HCT116 (cell line): ENCODE results near the gene PSMD12. TPM values are rescaled to one million over a fixed set of nuclear protein-coding genes. Genes with fewer than 3 reads are reported as not detected.

Experiments
- ATAC-seq: fragments of 200-7000 bp; cut with Tn5 transposase; 2 replicates; pipeline ENCODE4 v1.9.1; 2020; ENCODE audit warnings: mild to moderate bottlenecking, moderate library complexity
- BruUV-seq: library from RNA; stranded (reverse); fragments of 400-500 nt; replicated peaks from 2 replicates; lab custom pipeline; 2021; lab: Mats Ljungman, UMichigan
- CTCF ChIA-PET: fragments of 300-600 bp; sonication (Branson Sonifier 250); formaldehyde crosslinking; loops from one replicate; lab custom pipeline; 2021; ENCODE audit warnings: antibody characterized with exemption; lab: Charles Lee
- POLR2A ChIA-PET: fragments of 300-600, 350-600 bp; sonication (Branson Sonifier 250); formaldehyde crosslinking; loops from one replicate; lab custom pipeline; 2021; ENCODE audit warnings: antibody characterized with exemption; lab: Charles Lee
- RAD21 ChIA-PET, 2 experiments: fragments of 300-600 bp; sonication (Branson Sonifier 250); formaldehyde crosslinking; loops; one replicate each; lab custom pipeline; 2023; ENCODE audit warnings: low total read pairs in 2 of 2; ENCODE audit not compliant: uncharacterized antibody in 2 of 2, unreplicated experiment in 2 of 2, low non-redundant PET in 1 of 2; lab: Charles Lee
- DNase-seq: peaks from one replicate; pipeline ENCODE4 v3.0.0-alpha.2; 2010; ENCODE audit warnings: low read depth, low spot score
- H2AFZ ChIP-seq: fragments of 200-600 bp; shearing (Covaris generic), sonication (generic); 2 replicates; pipeline ENCODE4 v1.6.1; 2017; ENCODE audit warnings: low read depth, mixed run types, mixed read lengths, antibody characterized with exemption, low read length; ENCODE audit not compliant: poor library complexity, severe bottlenecking
- H3K27ac ChIP-seq: 2 replicates; pipeline ENCODE4 v1.5.1; 2012; ENCODE audit warnings: low read depth, low read length
- H3K27me3 ChIP-seq: fragments of 200-600 bp; sonication (generic); 2 replicates; pipeline ENCODE4 v1.6.1; 2016; ENCODE audit warnings: mixed run types, low read length, mixed read lengths; ENCODE audit not compliant: insufficient read depth
- H3K36me3 ChIP-seq, 2 experiments: fragments of 200-500 bp in 1 of 2; fragments of 200-600 bp in 1 of 2; sonication (Bioruptor generic) in 1 of 2; sonication (generic) in 1 of 2; 2 replicates each; pipeline versions ENCODE4 v1.5.1 to v1.6.1; 2014 to 2016; ENCODE audit warnings: low read length in 2 of 2, inconsistent platforms in 1 of 2, mixed read lengths in 1 of 2, mixed run types in 1 of 2; ENCODE audit not compliant: insufficient read depth in 2 of 2, control insufficient read depth in 1 of 2
- H3K4me1 ChIP-seq, 2 experiments: fragments of 200-600 bp in 1 of 2; sonication (generic) in 1 of 2; 2 replicates each; pipeline versions ENCODE4 v1.5.1 to v1.6.1; 2012 to 2017; ENCODE audit warnings: low read length in 2 of 2, inconsistent platforms in 1 of 2, mild to moderate bottlenecking in 1 of 2, mixed read lengths in 1 of 2, mixed run types in 1 of 2, moderate library complexity in 1 of 2; ENCODE audit not compliant: insufficient read depth in 2 of 2, control insufficient read depth in 1 of 2
- H3K4me2 ChIP-seq: fragments of 200-600 bp; sonication (generic); 2 replicates; pipeline ENCODE4 v1.6.1; 2017; ENCODE audit warnings: mixed run types, low read length, mixed read lengths
- H3K4me3 ChIP-seq, 2 experiments: fragments of 200-600 bp in 1 of 2; sonication (generic) in 1 of 2; replicated peaks in 1 of 2; 2 replicates each; pipeline ENCODE4 v1.5.1; 2011 to 2016; ENCODE audit warnings: low read length in 2 of 2, control low read depth in 1 of 2, low read depth in 1 of 2, mild to moderate bottlenecking in 1 of 2, mixed read lengths in 1 of 2, mixed run types in 1 of 2
- H3K79me2 ChIP-seq: fragments of 200-600 bp; sonication (generic); 2 replicates; pipeline ENCODE4 v1.6.1; 2017; ENCODE audit warnings: mild to moderate bottlenecking, mixed run types, low read length, moderate library complexity, mixed read lengths; ENCODE audit not compliant: insufficient read depth
- H3K9ac ChIP-seq: fragments of 200-600 bp; sonication (generic); 2 replicates; pipeline ENCODE4 v1.6.1; 2016; ENCODE audit warnings: low read length, mixed read lengths
- H3K9me2 ChIP-seq: fragments of 200-600 bp; sonication (generic), shearing (Covaris generic); 2 replicates; pipeline ENCODE4 v1.6.1; 2017; ENCODE audit warnings: mixed run types, mild to moderate bottlenecking, moderate library complexity; ENCODE audit not compliant: insufficient read depth
- H3K9me3 ChIP-seq, 2 experiments: fragments of 200-500 bp in 1 of 2; fragments of 200-600 bp in 1 of 2; sonication (Bioruptor generic) in 1 of 2; sonication (generic) in 1 of 2; 2 replicates each; pipeline ENCODE4 v1.6.1; 2014 to 2017; ENCODE audit warnings: low read length in 2 of 2, mixed read lengths in 2 of 2, inconsistent platforms in 1 of 2, low read depth in 1 of 2, mild to moderate bottlenecking in 1 of 2, mixed run types in 1 of 2, moderate library complexity in 1 of 2; ENCODE audit not compliant: control insufficient read depth in 1 of 2, insufficient read depth in 1 of 2
- H4K20me1 ChIP-seq: fragments of 200-600 bp; sonication (generic), shearing (Covaris generic); 2 replicates; pipeline ENCODE4 v1.6.1; 2017; ENCODE audit warnings: mixed run types, mild to moderate bottlenecking, moderate library complexity; ENCODE audit not compliant: insufficient read depth
- CTCF ChIP-seq, 3 experiments: fragments of 200-600 bp in 1 of 3; sonication (generic) in 1 of 3; IDR thresholded peaks in 2 of 3; conservative IDR thresholded peaks in 1 of 3; 2 replicates each; pipeline ENCODE4 v1.5.1; 2012 to 2017; ENCODE audit warnings: low read depth in 2 of 3, low read length in 2 of 3, antibody characterized with exemption in 1 of 3, borderline replicate concordance in 1 of 3, control low read depth in 1 of 3, mild to moderate bottlenecking in 1 of 3, mixed read lengths in 1 of 3, mixed run types in 1 of 3, moderate library complexity in 1 of 3; ENCODE audit not compliant: insufficient read depth in 1 of 3
- EGR1 ChIP-seq: IDR thresholded peaks from 2 replicates; pipeline ENCODE4 v1.6.1; 2012; ENCODE audit warnings: low read depth
- EZH2 ChIP-seq: fragments of 200-600 bp; sonication (generic); IDR thresholded peaks from 2 replicates; pipeline ENCODE4 v1.6.1; 2017; ENCODE audit warnings: antibody characterized with exemption, mixed run types
- MAX ChIP-seq: IDR thresholded peaks from 2 replicates; pipeline ENCODE4 v1.6.1; 2012
- POLR2A ChIP-seq: IDR thresholded peaks from 2 replicates; pipeline ENCODE4 v1.7.0; 2011; ENCODE audit warnings: borderline replicate concordance; ENCODE audit not compliant: insufficient read depth, insufficient read length; ENCODE audit errors: extremely low read depth
- POLR2AphosphoS5 ChIP-seq: IDR thresholded peaks from 2 replicates; pipeline ENCODE4 v1.6.1; 2011; ENCODE audit warnings: mild to moderate bottlenecking, low read depth, low read length, moderate library complexity
- RAD21 ChIP-seq: IDR thresholded peaks from 2 replicates; pipeline ENCODE4 v1.6.1; 2012; ENCODE audit warnings: low read depth, mild to moderate bottlenecking
- REST ChIP-seq: IDR thresholded peaks from 2 replicates; pipeline ENCODE4 v1.6.1; 2012; ENCODE audit warnings: low read depth
- SIN3A ChIP-seq: IDR thresholded peaks from 2 replicates; pipeline ENCODE4 v1.6.1; 2012; ENCODE audit warnings: low read depth
- SP1 ChIP-seq: IDR thresholded peaks from 2 replicates; pipeline ENCODE4 v1.6.1; 2012; ENCODE audit warnings: low read depth
- TCF7L2 ChIP-seq: IDR thresholded peaks from 2 replicates; pipeline ENCODE4 v1.7.0; 2011; ENCODE audit warnings: borderline replicate concordance, inconsistent platforms; ENCODE audit not compliant: insufficient read depth, insufficient read length; ENCODE audit errors: extremely low read depth
- ZNF274 ChIP-seq: fragments of 200-500 bp; sonication (Bioruptor generic); IDR thresholded peaks from 2 replicates; pipeline ENCODE4 v1.6.1; 2014; ENCODE audit warnings: mild to moderate bottlenecking, low read depth, low read length, inconsistent platforms
- intact Hi-C: fragments of 100-400 bp; cut with micrococcal nuclease; formaldehyde crosslinking; loops from 2 replicates; pipeline ENCODE4 v1.10.0; 2022
- total RNA-seq: library from RNA; stranded (reverse); gene quantifications from one replicate; pipeline ENCODE4 v1.2.1, GENCODE V29; 2021; ENCODE audit not compliant: unreplicated experiment
- TF ChIP-seq, protein P1 (sequence below): IDR thresholded peaks from 2 replicates; pipeline ENCODE4 v1.6.1; 2011; ENCODE audit warnings: mild to moderate bottlenecking, low read length, moderate library complexity; ENCODE audit not compliant: insufficient replicate concordance; ENCODE audit errors: extremely low read depth

PSMD12 gene
- total RNA-seq, 1 experiment from 2014 or later: 115 TPM

DNA sequence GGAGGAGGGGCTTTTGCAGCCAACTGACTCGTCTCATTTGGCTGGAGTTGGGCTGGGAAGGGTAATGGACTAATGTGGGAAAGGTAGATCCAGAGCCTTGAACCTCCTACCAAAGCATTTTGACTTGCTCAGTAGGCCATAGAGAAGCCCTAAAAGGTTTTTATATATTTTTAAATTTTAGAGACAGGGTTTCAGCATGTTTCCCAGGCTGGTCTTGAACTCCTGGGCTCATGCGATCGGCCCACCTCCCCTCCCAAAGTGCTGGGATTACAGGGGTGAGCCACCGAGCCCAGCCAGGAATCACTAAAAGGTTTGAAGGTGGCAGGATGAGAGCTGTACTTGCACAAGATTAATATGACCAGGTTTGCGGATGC is 8.7 kb upstream of the PSMD12 start (continued):
- TF ChIP-seq, protein P1, sequence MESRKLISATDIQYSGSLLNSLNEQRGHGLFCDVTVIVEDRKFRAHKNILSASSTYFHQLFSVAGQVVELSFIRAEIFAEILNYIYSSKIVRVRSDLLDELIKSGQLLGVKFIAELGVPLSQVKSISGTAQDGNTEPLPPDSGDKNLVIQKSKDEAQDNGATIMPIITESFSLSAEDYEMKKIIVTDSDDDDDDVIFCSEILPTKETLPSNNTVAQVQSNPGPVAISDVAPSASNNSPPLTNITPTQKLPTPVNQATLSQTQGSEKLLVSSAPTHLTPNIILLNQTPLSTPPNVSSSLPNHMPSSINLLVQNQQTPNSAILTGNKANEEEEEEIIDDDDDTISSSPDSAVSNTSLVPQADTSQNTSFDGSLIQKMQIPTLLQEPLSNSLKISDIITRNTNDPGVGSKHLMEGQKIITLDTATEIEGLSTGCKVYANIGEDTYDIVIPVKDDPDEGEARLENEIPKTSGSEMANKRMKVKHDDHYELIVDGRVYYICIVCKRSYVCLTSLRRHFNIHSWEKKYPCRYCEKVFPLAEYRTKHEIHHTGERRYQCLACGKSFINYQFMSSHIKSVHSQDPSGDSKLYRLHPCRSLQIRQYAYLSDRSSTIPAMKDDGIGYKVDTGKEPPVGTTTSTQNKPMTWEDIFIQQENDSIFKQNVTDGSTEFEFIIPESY: no peak
- no peak for TF ChIP-seq POLR2A
- TF ChIP-seq ZNF274: no peak

GRCh38 chr17:67374329-67375053 is 8.1 kb upstream of the PSMD12 start:
- POLR2A ChIA-PET: interaction anchor here (1.6 to 1.9 kb wide), 2 partner anchors 9 to 48 kb away, joined by 6 read pairs; partner anchors contain the start of gene PSMD12
- Histone ChIP-seq H4K20me1 (no peaks in the 10 kb centered on the region), H3K4me1 (peaks cover 26 to 48% of the 10 kb centered on the region in 2 experiments), H3K4me3 (peak overlapping the region; percentile 21 to 44), H3K9me3 (no peaks in the 10 kb centered on the region), H3K27me3 (no peaks in the 10 kb centered on the region), H2AFZ (peak overlapping the region; percentile 72), H3K79me2 (peaks cover 16% of the 10 kb centered on the region; the same call in 1 of the 2 replicates), H3K9ac (peak overlapping the region; percentile 39), H3K27ac (no peak overlapping the region), H3K4me2 (peak overlapping the region; percentile 75), H3K36me3 (no peaks in the 10 kb centered on the region), H3K9me2 (no peaks in the 10 kb centered on the region)
- peak; percentile 87 for DNase-seq
- no TSS peak for BruUV-seq
- ATAC-seq: peak; percentile 71
- intact Hi-C loops: loop anchor here (1.0 to 5.0 kb wide), 4 partner anchors 48 to 453 kb away; partner anchors contain the start of gene BPTF
- RAD21 ChIA-PET: interaction anchor here (0.8 to 1.3 kb wide), 4 partner anchors 67 to 254 kb away, joined by 3 to 7 read pairs (median 5); no protein-coding TSS in a partner anchor
- CTCF ChIA-PET: interaction anchor here (0.6 to 4.7 kb wide), 28 partner anchors 11 to 406 kb away, joined by 3 to 41 read pairs (median 4); no protein-coding TSS in a partner anchor
- TF ChIP-seq SP1 (no peak), EGR1 (no peak), TCF7L2 (no peak), REST (no peak), POLR2A (no peak), CTCF (IDR thresholded peaks at IDR 0.05 in 2 of 3, conservative IDR thresholded peaks at IDR 0.05 in 1 of 3; ENCODE audit: borderline replicate concordance in 1 of 3, insufficient read depth in 1 of 3, low read depth in 2 of 3, low read length in 2 of 3) (peak; percentile 92 to 99 (median 93)), ZNF274 (no peak), SIN3A (no peak), POLR2AphosphoS5 (peak; percentile 36; the same call in 1 of the 2 replicates), RAD21 (peak; percentile 99), EZH2 (no peak), MAX (peak; percentile 44; the same call in 1 of the 2 replicates)
